Motor neuron (in vitro differentiated cells): ENCODE measurements around the gene RBM38. TPM values are rescaled to one million over a fixed set of nuclear protein-coding genes. Genes with fewer than 3 reads are reported as not detected.
"Not testable (repeated sequence)": the region's sequence is repeated elsewhere in the genome, so short reads cannot be mapped to it uniquely, and the experiment has no call there.

ENCODE experiments used
- ATAC-seq, 8 experiments: fragments of 200-7000 bp; cut with Tn5 transposase; replicated peaks in 6 of 8; 2 replicates each; pipeline ENCODE4 v1.8.0; 2021; ENCODE audit warnings: mild to moderate bottlenecking in 8 of 8, moderate library complexity in 8 of 8
- H3K27ac ChIP-seq, 2 donors: fragments of 250-450 bp; sonication (Bioruptor Pico); 2 replicates each; pipeline ENCODE4 v1.9.0; 2021; ENCODE audit warnings: antibody characterized with exemption in 2 of 2, mild to moderate bottlenecking in 2 of 2, moderate library complexity in 1 of 2
- H3K4me1 ChIP-seq, 2 donors: fragments of 250-450 bp; sonication (Bioruptor Pico); replicated peaks in 1 of 2; 2 replicates each; pipeline ENCODE4 v1.6.1; 2021; ENCODE audit warnings: antibody characterized with exemption in 2 of 2, mild to moderate bottlenecking in 2 of 2, moderate library complexity in 1 of 2
- H3K4me3 ChIP-seq, 5 donors: fragments of 250-450 bp; sonication (Bioruptor Pico); 2 replicates each; pipeline ENCODE4 v1.9.0; 2021; ENCODE audit warnings: antibody characterized with exemption in 5 of 5, mild to moderate bottlenecking in 5 of 5, moderate library complexity in 4 of 5
- WGBS, 10 experiments: fragments of 450-650 bp; shearing (Covaris generic); methylation state at CpG; one replicate each; pipeline ENCODE4 v1.0.0; 2022; 5-methylcytosine and 5-hydroxymethylcytosine counted together
- in situ Hi-C, 9 experiments: fragments of 400-800 bp; cut with MboI; loops; one replicate each; pipeline ENCODE4 v1.15.0; 2021; ENCODE audit warnings: low sequenced_read_pairs in 9 of 9, low pct_unique_long_range_greater_than_20kb in 2 of 9; ENCODE audit not compliant: unreplicated experiment in 9 of 9
- total RNA-seq, 8 experiments: library from RNA; unstranded; fragments of 300-600 nt; gene quantifications; 2 replicates each; pipeline versions ENCODE4 v1.2.3 to v1.2.4, GENCODE V29; 2022

Gene RBM38
- total RNA-seq, 8 experiments from 2014 or later = 1.2 to 24.3 (median 9.6) TPM

GRCh38 chr20:57421253-57422220 is 30.3 kb downstream of the RBM38 start:
- in situ Hi-C loops = no loop called here
- H3K4me3 ChIP-seq = no peak overlapping the region
- ATAC-seq = peak in 1 of 8 experiments; percentile 15
- H3K4me1 ChIP-seq = peaks cover 0 to 4% of the 10 kb centered on the region in 2 donors
- H3K27ac ChIP-seq = no peak overlapping the region
- WGBS, 10 experiments = 41 to 88% (median 77%) methylated on average over 3 to 11 of the region's 26 CpGs; no CpG with 5 or more reads in 4 of the 10 experiments

GRCh38 chr20:57422254-57422653 is 31.1 kb downstream of the RBM38 start:
- Histone ChIP-seq H3K27ac (no peak overlapping the region), H3K4me1 (peaks cover 0 to 4% of the 10 kb centered on the region in 2 donors), H3K4me3 (no peak overlapping the region)
- in situ Hi-C loops = no loop called here
- WGBS, 10 experiments = 0 to 100% (median 60%) methylated on average over 1 to 6 of the region's 7 CpGs; no CpG with 5 or more reads in 3 of the 10 experiments
- ATAC-seq = no peak

- in situ Hi-C loops = no loop called here
- no peak overlapping the region for H3K4me3 ChIP-seq
- peak in 2 of 8 experiments; percentile 45 to 66 for ATAC-seq
- H3K27ac ChIP-seq = no peak overlapping the region
- peaks cover 0 to 4% of the 10 kb centered on the region in 2 donors for H3K4me1 ChIP-seq
- 22 to 90% (median 56%) methylated on average over 1 to 6 of the region's 17 CpGs; no CpG with 5 or more reads in 5 of the 10 experiments for WGBS, 10 experiments
These were observed 34.2 kb downstream of the RBM38 start for GRCh38 chr20:57425150-57426013.

GRCh38 chr20:57426271-57426689 is 35.1 kb downstream of the RBM38 start:
- Histone ChIP-seq H3K4me1 (peaks cover 0 to under 1% of the 10 kb centered on the region in 2 donors), H3K4me3 (no peak overlapping the region), H3K27ac (no peak overlapping the region)
- 0 to 89% (median 69%) methylated on average over 2 to 7 of the region's 13 CpGs; no CpG with 5 or more reads in 6 of the 10 experiments for WGBS, 10 experiments
- in situ Hi-C loops = no loop called here
- no peak for ATAC-seq

DNA sequence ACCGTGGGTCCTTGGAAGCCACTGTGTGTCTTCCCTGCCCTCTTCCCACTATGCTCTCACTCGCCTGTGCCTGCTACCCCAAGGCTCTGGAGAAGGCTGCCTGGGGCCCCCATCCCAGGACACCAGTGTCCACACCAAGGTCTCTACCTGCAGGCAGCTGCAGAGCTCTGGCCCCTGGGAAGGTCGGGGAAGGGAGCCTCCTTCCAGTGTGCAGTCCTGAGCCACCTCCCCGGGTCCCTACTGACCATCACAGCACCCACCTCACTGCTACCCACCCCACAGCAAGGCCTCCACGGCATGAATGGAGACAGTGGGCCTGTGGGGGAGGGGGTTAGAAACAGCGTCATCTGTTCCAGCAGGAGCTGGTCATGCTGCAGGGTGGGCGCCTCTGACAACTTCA is 35.6 kb downstream of the RBM38 start:
- 60 to 100% (median 80%) methylated on average over 1 to 2 of the region's 7 CpGs; no CpG with 5 or more reads in 6 of the 10 experiments for WGBS, 10 experiments
- H3K27ac ChIP-seq = no peak overlapping the region
- in situ Hi-C loops = no loop called here

DNA sequence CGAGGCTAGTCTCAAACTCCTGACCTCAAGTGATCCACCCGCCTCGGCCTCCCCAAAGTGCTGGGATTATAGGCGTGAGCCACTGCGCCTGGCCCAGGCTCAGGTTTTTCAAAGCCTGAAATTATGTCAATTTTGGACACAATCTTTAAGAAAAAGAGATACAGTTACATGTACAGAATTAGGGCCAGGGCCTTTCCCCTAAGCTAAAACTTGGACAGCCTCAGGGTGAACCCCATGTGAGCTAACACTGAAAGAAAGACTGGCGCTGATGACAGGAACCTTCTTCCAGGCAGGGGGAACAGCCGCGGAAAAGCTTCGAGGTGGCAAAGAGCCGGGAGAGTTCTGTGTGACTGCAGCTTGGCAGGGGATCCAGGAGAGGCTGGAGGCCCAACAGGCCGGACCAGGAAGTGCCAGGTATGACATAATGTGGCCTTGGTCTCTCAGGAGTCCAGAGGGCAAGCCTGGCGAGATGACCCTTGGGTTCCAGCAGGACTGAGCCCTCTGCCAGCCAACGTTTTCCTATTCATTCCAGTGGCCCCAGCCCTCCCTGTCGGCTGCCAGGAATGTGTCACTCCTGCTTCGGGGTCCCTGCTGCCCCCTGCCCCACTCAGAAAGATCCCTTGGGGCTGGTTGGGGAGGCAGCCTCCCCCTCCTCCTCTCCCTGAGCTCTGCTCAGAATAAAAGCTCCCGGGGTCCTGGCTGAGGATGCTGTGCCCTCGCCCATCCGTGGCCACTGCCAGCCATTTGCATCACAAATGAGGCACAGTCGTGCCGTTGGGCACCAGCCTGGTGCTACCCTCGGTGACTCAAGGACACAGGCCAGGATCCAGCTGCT is 37.3 kb downstream of the RBM38 start:
- Histone ChIP-seq H3K4me3 (no peak overlapping the region), H3K4me1 (no peaks in the 10 kb centered on the region), H3K27ac (no peak overlapping the region)
- ATAC-seq = no peak
- WGBS, 10 experiments = 23 to 100% (median 86%) methylated on average over 1 to 12 of the region's 21 CpGs
- in situ Hi-C loops = no loop called here

More for the DNA sequence above, 35.6 kb downstream of the RBM38 start:
- Histone ChIP-seq H3K4me1 (no peaks in the 10 kb centered on the region), H3K4me3 (no peak overlapping the region)
- no peak for ATAC-seq

DNA sequence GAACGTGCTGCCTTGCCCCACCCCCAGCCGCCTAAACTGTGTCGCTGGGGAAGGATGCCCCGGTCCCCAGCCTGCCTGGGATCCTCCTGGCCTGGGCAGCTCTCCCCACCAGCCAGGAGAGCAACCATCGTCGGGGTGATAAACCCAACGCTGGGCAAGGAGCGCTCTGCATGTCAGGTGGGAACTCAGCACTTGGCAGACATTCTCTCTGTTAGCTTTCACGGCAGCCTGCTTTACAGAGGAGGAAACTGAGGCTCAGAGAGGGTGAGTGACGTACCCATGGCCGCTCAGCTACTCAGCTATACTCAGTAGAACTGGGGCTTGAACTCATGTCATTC is 37.9 kb downstream of the RBM38 start:
- in situ Hi-C loops = no loop called here

DNA sequence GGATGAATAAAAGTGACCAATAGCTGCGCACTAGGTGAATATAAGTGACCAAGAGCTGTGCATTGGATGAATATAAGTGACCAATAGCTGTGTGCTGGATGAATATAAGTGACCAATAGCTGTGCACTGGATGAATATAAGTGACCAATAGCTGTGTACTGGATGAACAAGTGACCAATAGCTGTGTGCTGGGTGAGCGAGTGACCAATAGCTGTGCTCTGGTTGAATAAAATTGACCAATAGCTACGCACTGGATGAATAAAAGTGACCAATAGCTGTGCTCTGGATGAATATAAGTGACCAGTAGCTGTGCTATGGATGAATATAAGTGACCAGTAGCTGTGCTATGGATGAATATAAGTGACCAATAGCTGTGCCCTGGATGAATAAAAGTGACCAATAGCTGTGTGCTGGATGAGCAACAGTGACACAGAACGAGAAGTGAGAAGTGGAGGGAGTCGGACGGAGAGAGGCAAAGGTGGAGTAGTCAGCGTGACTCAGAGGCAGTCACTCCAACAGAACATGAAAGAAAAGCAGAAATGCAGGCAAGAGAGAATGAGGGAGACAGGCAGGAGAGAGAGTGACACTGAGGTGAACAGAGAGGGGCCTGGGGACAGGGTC is 38.5 kb downstream of the RBM38 start:
- Histone ChIP-seq H3K27ac (no peak overlapping the region), H3K4me3 (no peak overlapping the region), H3K4me1 (peaks cover 0 to 1% of the 10 kb centered on the region in 2 donors)
- peak in 1 of 8 experiments; percentile 8 for ATAC-seq
- 33 to 100% (median 95%) methylated on average over 1 to 7 of the region's 7 CpGs for WGBS, 10 experiments
- in situ Hi-C loops = no loop called here

More for the DNA sequence above, 37.9 kb downstream of the RBM38 start:
- no peak for ATAC-seq
- Histone ChIP-seq H3K4me3 (no peak overlapping the region), H3K4me1 (no peaks in the 10 kb centered on the region), H3K27ac (no peak overlapping the region)
- 65 to 100% (median 73%) methylated on average over 2 to 5 of the region's 11 CpGs; no CpG with 5 or more reads in 5 of the 10 experiments for WGBS, 10 experiments

DNA sequence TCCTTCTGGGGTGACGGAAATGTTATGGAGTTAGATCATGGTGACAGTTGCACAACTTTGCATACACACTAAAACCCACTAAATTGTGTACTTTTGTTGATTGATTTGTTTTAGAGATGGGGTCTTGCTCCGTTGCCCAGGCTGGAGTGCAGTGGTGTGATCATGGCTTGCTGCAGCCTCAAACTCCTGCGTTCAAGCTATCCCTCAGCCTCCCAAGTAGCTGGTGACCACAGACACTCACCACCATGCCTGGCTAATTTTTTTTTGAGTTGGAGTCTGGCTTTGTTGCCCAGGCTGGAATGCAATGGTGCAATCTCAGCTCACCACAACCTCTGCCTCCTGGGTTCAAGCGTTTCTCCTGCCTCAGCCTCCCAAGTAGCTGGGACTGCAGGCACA is 39.0 kb downstream of the RBM38 start:
- H3K4me3 ChIP-seq, ATAC-seq, H3K4me1 ChIP-seq, in situ Hi-C loops, H3K27ac ChIP-seq: not testable (repeated sequence)
- 86 to 100% (median 92%) methylated on average over 2 to 4 of the region's 4 CpGs; no CpG with 5 or more reads in 4 of the 10 experiments for WGBS, 10 experiments

DNA sequence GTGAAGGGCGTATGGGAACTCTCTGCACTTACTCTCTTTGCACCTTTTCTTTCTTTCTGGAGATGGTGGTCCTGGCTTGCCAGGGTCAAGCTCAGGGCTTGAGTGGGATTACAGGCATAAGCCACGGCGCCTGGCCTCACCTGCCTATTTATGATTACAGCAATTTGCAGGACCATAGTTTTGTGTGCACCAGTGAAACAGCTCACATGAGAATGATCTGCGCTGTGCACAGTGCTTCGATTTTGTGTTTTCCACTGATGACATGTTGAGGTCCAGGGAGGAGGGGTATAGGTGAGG is 40.3 kb downstream of the RBM38 start:
- 0 to 93% (median 87%) methylated on average over 1 to 2 of the region's 5 CpGs; no CpG with 5 or more reads in 4 of the 10 experiments for WGBS, 10 experiments
- Histone ChIP-seq H3K27ac (no peak overlapping the region), H3K4me3 (no peak overlapping the region), H3K4me1 (peaks cover 9 to 15% of the 10 kb centered on the region in 2 donors)
- ATAC-seq = no peak
- in situ Hi-C loops = no loop called here

GRCh38 chr20:57432480-57432861 is 41.3 kb downstream of the RBM38 start:
- in situ Hi-C loops = no loop called here
- Histone ChIP-seq H3K4me1 (peaks cover 9 to 15% of the 10 kb centered on the region in 2 donors), H3K27ac (no peak overlapping the region), H3K4me3 (no peak overlapping the region)
- no peak for ATAC-seq
- WGBS, 10 experiments = 83 to 100% (median 97%) methylated on average over 1 to 3 of the region's 7 CpGs; no CpG with 5 or more reads in 4 of the 10 experiments

DNA sequence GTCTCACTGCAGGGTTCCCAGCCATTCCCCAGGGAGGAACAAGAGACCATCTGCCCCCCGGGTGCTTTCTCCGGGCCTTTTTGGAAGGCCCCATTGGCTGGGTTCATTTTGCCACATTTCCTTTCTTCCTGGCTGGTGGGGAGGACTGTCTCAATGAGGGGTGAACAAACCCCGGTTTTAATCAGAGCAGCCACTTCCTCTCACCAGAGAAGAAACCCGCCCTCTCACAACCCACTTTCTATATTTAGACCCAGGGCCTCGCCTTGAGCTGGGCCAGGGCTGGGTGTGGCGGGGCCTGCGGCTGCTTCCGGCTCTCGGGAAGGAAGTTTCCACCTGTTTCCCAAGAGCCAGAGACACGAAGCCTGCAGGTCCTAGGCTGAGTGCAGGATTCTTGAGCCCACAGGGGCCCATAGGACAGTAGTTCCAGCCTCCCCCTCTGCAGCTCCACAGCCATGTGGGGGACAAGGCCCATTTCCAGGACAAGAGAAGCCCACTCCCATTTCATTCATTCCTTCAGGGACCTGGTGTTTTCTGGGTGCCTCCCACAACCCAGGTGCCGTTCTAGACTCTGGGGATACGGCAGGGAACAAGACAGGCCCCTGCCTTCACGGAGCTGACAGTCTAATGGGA is 41.8 kb downstream of the RBM38 start:
- peak in 3 of 8 experiments; percentile 78 to 87 (median 79) for ATAC-seq
- Histone ChIP-seq H3K27ac (no peak overlapping the region), H3K4me3 (no peak overlapping the region), H3K4me1 (peaks cover 9 to 15% of the 10 kb centered on the region in 2 donors)
- in situ Hi-C loops = no loop called here
- 40 to 100% (median 83%) methylated on average over 1 to 7 of the region's 13 CpGs; no CpG with 5 or more reads in 3 of the 10 experiments for WGBS, 10 experiments
